22Rv1 (cell line): ENCODE data around the gene PLXNA4.

Experiments used
- CTCF ChIP-seq: fragments of 450-650 bp; IDR thresholded peaks from 2 replicates; pipeline ENCODE4 v1.5.1; 2017; ENCODE audit warnings: mild to moderate bottlenecking
- ZFX ChIP-seq: fragments of 450-650 bp; IDR thresholded peaks from 2 replicates; pipeline ENCODE4 v1.6.1; 2017; ENCODE audit warnings: antibody characterized with exemption, borderline replicate concordance

GRCh38 chr7:132560105-132560504 is 16.2 kb downstream of the PLXNA4 start:
- TF ChIP-seq CTCF (no peak), ZFX (no peak)
